Activated naive CD8-positive, alpha-beta T cell treated with anti-CD3 and anti-CD28 coated beads, Interleukin-2, amount 50 U/mL, for 16 hours (primary cell): ENCODE data around the gene FAM193A.
"Not testable (repeated sequence)": the region's sequence is repeated elsewhere in the genome, so short reads cannot be mapped to it uniquely, and the experiment has no call there.

Experiments
- DNase-seq: peaks from one replicate; pipeline ENCODE4 v3.0.0-alpha.2; 2020; ENCODE audit warnings: low read depth, low spot score

FAM193A gene

GRCh38 chr4:2536193-2537010 lies at the start of gene FAM193A:
TSS of gene FAM193A (plus strand) at chr4:2536647. CDS start at chr4:2536916, 269 bp downstream.
- peak; percentile 97 for DNase-seq

- no peak for DNase-seq
These were observed 49.5 kb upstream of the FAM193A start for GRCh38 chr4:2486981-2487380.

- no peak for DNase-seq
These were observed 48.8 kb upstream of the FAM193A start for GRCh38 chr4:2487632-2488031.

GRCh38 chr4:2489081-2489805 lies 47.2 kb upstream of the FAM193A start:
- no peak for DNase-seq

- no peak for DNase-seq
These were observed 46.5 kb upstream of the FAM193A start for GRCh38 chr4:2489841-2490552.

GRCh38 chr4:2492970-2493369 lies 43.5 kb upstream of the FAM193A start:
- no peak for DNase-seq

- no peak for DNase-seq
These were observed 41.5 kb upstream of the FAM193A start for GRCh38 chr4:2494992-2495391.

- no peak for DNase-seq
These were observed 39.1 kb upstream of the FAM193A start for GRCh38 chr4:2497324-2497723.

- DNase-seq = no peak
These were observed 38.5 kb upstream of the FAM193A start for GRCh38 chr4:2497931-2498330.

- DNase-seq = no peak
These were observed 35.9 kb upstream of the FAM193A start for GRCh38 chr4:2500547-2500946.

GRCh38 chr4:2501034-2501594 lies 35.3 kb upstream of the FAM193A start:
- DNase-seq = no peak

- DNase-seq = no peak
These were observed 32.6 kb upstream of the FAM193A start for GRCh38 chr4:2503809-2504208.

- no peak for DNase-seq
These were observed 29.2 kb upstream of the FAM193A start for GRCh38 chr4:2507259-2507658.

GRCh38 chr4:2507855-2508254 lies 28.6 kb upstream of the FAM193A start:
- DNase-seq = no peak

GRCh38 chr4:2510351-2511259 lies 25.8 kb upstream of the FAM193A start:
- DNase-seq = no peak

GRCh38 chr4:2511645-2512131 lies 24.8 kb upstream of the FAM193A start:
- no peak for DNase-seq

- no peak for DNase-seq
These were observed 23.9 kb upstream of the FAM193A start for GRCh38 chr4:2512396-2513135.

GRCh38 chr4:2514193-2514592 lies 22.3 kb upstream of the FAM193A start:
- DNase-seq = not testable (repeated sequence)

- not testable (repeated sequence) for DNase-seq
These were observed 21.5 kb upstream of the FAM193A start for GRCh38 chr4:2514944-2515343.
